Prostate gland (tissue), 2 donors: ENCODE data around the gene ADD2. TPM values are rescaled to one million over a fixed set of nuclear protein-coding genes. Genes with fewer than 3 reads are reported as not detected.

Experiments
- DNase-seq: peaks from one replicate; pipeline ENCODE4 v3.0.0-alpha.2; 2019; ENCODE audit warnings: low spot score
- H3K27ac ChIP-seq, 2 donors: fragments of 200-600 bp; sonication (generic); 2 replicates each; pipeline ENCODE4 v1.5.1; 2017 to 2019
- H3K27me3 ChIP-seq: fragments of 200-600 bp; sonication (generic); replicated peaks from 2 replicates; pipeline ENCODE4 v1.5.1; 2019; ENCODE audit not compliant: insufficient read depth
- H3K36me3 ChIP-seq, 2 donors: fragments of 200-600 bp; sonication (generic); 1 replicate in 1 of 2; 2 replicates in 1 of 2; pipeline versions ENCODE4 v1.5.1 to v1.8.1; 2017 to 2019
- H3K4me1 ChIP-seq: fragments of 200-600 bp; sonication (generic); replicated peaks from 2 replicates; pipeline ENCODE4 v1.5.1; 2019
- H3K4me3 ChIP-seq, 2 donors: fragments of 200-600 bp; sonication (generic); 2 replicates each; pipeline ENCODE4 v1.5.1; 2017 to 2019
- H3K9me3 ChIP-seq: fragments of 200-600 bp; sonication (generic); 2 replicates; pipeline ENCODE4 v1.5.1; 2017
- CTCF ChIP-seq, 4 experiments: fragments of 200-600 bp in 2 of 4; fragments of 450-650 bp in 2 of 4; sonication (generic) in 2 of 4; IDR thresholded peaks; 1 replicate in 3 of 4; 2 replicates in 1 of 4; pipeline ENCODE4 v1.5.1; 2016 to 2019; ENCODE audit warnings: antibody characterized with exemption in 4 of 4, mild to moderate bottlenecking in 2 of 4, moderate library complexity in 2 of 4
- POLR2A ChIP-seq: fragments of 450-650 bp; IDR thresholded peaks from one replicate; pipeline ENCODE4 v1.6.1; 2016; ENCODE audit warnings: antibody characterized with exemption, mild to moderate bottlenecking
- POLR2AphosphoS5 ChIP-seq: sonication (generic); formaldehyde crosslinking; IDR thresholded peaks from one replicate; pipeline ENCODE4 v1.6.1; 2017; ENCODE audit warnings: antibody characterized with exemption
- WGBS: methylation state at CpG from one replicate; pipeline ENCODE4 v1.1.5; 2018; 5-methylcytosine and 5-hydroxymethylcytosine counted together
- intact Hi-C: fragments of 100-400 bp; cut with DNase I; formaldehyde crosslinking; loops from one replicate; pipeline ENCODE4 v1.14.2; 2022
- total RNA-seq, 2 donors: library from RNA; depleted of rRNA; stranded (reverse); fragments of >200 nt; gene quantifications; one replicate each; pipeline ENCODE4 v1.1.0, GENCODE V29; 2016

Gene ADD2
- total RNA-seq, 2 donors from 2014 or later: 0.32 to 3.1 TPM

GRCh38 chr2:70691497-70692140 is 76.4 kb downstream of the ADD2 start:
- WGBS: 92% methylated on average over 8 of the region's 8 CpGs
- H3K9me3 ChIP-seq: no peaks in the 10 kb centered on the region
- no peaks in the 10 kb centered on the region for H3K27me3 ChIP-seq
- H3K36me3 ChIP-seq: no peaks in the 10 kb centered on the region
- no peak for DNase-seq
- H3K4me3 ChIP-seq: no peak overlapping the region
- intact Hi-C loops: no loop called here
- TF ChIP-seq CTCF (IDR thresholded peaks at IDR 0.05) (no peak), POLR2A (no peak), POLR2AphosphoS5 (no peak)
- no peak overlapping the region for H3K27ac ChIP-seq
- H3K4me1 ChIP-seq: no peaks in the 10 kb centered on the region

DNA sequence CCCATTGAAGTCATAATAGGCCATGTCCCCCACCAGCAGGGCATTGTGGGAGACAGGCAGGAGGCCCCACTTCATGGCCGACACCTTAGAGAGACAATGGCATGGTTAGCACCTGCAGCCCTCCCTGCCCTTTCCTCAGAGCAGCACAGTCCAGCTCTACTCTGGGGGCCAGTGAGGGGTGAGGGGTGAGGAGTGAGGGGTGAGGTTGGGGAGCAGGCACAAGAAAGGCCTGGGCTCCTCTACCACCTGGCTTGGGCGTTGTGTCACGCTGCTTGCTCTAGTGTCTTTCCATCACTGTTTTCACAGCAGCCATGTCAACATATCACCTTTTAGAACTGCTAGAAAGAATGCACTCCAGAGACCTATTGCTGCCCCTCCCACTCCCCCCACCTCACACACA is 77.2 kb downstream of the ADD2 start:
- TF ChIP-seq POLR2A (no peak), POLR2AphosphoS5 (no peak)
- H3K4me3 ChIP-seq: no peak overlapping the region
- H3K36me3 ChIP-seq: no peaks in the 10 kb centered on the region
- H3K27ac ChIP-seq: no peak overlapping the region
- WGBS: 83% methylated on average over 3 of the region's 3 CpGs
- H3K4me1 ChIP-seq: no peaks in the 10 kb centered on the region
- H3K9me3 ChIP-seq: no peaks in the 10 kb centered on the region
- no peak for DNase-seq
- intact Hi-C loops: no loop called here
- no peaks in the 10 kb centered on the region for H3K27me3 ChIP-seq

DNA sequence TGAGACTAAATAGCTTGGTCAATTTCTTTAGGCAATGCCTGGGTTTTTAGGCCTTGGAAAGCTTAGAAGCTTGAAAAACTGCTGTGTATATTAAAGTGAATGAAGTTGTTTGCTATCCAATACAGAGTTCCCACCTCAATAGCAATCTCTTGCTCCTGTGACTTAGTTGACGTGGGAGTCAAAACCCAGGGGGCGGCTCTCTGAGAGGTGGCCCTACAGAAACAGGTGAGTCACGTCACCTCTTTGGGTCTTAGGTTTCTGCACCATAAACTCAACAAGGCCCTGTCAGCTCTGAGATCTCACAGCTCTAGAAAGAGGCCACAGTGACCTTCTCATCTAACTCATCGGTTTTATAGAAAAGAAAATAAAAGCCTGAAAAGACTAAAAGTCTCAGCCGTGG is 79.6 kb downstream of the ADD2 start:
- intact Hi-C loops: no loop called here
- 82% methylated on average over 5 of the region's 5 CpGs for WGBS

DNA sequence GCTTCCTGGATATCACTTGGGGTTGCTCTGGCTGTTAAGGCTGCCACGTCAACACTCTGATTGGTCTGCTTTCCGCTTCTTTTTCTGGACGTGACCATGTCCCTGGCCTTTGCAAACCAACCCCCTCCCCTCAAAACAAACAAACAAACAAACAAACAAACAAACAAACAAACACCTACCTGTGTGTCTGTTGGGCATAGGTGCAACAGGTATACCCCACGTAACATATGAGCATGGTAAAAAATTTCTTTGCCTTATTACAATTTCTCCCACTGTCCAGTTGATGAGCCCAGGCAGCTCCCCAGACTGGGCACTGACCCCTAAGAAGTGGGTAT is 80.6 kb downstream of the ADD2 start:
- Histone ChIP-seq H3K9me3 (no peaks in the 10 kb centered on the region), H3K27me3 (no peaks in the 10 kb centered on the region), H3K4me1 (no peaks in the 10 kb centered on the region), H3K4me3 (no peak overlapping the region), H3K36me3 (no peaks in the 10 kb centered on the region), H3K27ac (no peak overlapping the region)
- no peak for DNase-seq
- 89% methylated on average over 4 of the region's 4 CpGs for WGBS
- TF ChIP-seq POLR2A (no peak), POLR2AphosphoS5 (no peak), CTCF (IDR thresholded peaks at IDR 0.05) (no peak)
- intact Hi-C loops: no loop called here

More for the DNA sequence above, 79.6 kb downstream of the ADD2 start:
- H3K27ac ChIP-seq: no peak overlapping the region
- no peaks in the 10 kb centered on the region for H3K27me3 ChIP-seq
- H3K4me3 ChIP-seq: no peak overlapping the region
- H3K9me3 ChIP-seq: no peaks in the 10 kb centered on the region
- no peaks in the 10 kb centered on the region for H3K36me3 ChIP-seq
- H3K4me1 ChIP-seq: no peaks in the 10 kb centered on the region
- DNase-seq: no peak
- TF ChIP-seq POLR2AphosphoS5: no peak
- no peak for TF ChIP-seq POLR2A
- TF ChIP-seq CTCF (IDR thresholded peaks at IDR 0.05): no peak

DNA sequence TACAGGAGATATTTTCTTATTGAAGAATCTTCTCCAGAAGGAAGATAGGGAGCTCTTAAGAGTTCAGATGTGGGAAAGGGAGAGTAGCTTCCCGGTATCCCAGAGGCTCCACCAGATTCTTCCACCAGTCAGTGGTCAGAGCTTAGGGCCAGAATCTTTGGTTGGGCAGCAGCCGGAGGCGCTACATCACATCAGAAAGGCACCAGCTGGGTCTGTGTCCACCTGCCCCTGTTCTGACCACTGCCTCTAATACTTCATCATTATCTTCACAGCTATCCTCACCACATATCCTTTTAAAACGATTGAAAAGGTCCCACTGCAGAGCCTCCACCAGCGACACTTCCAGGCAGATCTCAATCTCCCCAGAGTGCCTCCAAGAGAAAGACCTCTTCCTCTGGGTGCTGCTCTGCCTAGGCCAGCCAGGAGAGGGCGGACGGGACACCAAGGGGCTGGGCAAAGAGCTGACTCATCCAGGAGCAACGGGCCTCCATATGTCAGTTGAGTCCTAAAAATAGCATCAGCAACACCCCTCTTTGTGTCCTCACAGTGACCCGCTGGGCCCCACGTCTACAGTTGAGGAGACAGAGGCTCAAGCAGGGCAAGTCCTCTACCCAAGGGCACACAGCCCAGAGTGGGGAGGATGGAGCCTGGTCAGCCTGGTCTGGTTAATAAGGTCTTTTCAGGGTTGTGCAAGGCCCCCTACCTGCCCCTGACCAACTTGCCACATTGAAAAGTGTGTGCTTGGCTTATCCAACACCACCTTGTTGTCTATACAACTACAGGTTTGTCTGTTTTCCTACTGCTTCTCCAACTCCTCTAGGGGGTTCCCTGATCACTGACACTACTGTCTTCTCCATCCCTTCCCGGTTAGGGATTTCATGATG is 81.2 kb downstream of the ADD2 start:
- WGBS: 61% methylated on average over 11 of the region's 11 CpGs
- H3K27ac ChIP-seq: no peak overlapping the region
- intact Hi-C loops: no loop called here
- no peaks in the 10 kb centered on the region for H3K9me3 ChIP-seq
- H3K27me3 ChIP-seq: no peaks in the 10 kb centered on the region
- TF ChIP-seq POLR2AphosphoS5 (no peak), CTCF (IDR thresholded peaks at IDR 0.05) (no peak), POLR2A (no peak)
- no peaks in the 10 kb centered on the region for H3K4me1 ChIP-seq
- H3K36me3 ChIP-seq: no peaks in the 10 kb centered on the region
- no peak overlapping the region for H3K4me3 ChIP-seq
- no peak for DNase-seq
